AG04449 (cell line): ENCODE results near the gene CXXC1.
A peak's percentile ranks its signal among the peaks of the same experiment; 100 is the strongest.
"Not testable (repeated sequence)": the region's sequence is repeated elsewhere in the genome, so short reads cannot be mapped to it uniquely, and the experiment has no call there.

Experiments used
- CTCF ChIA-PET: fragments of 350-600 bp; formaldehyde crosslinking; extraction: SDS; loops from one replicate; lab custom pipeline; 2021; ENCODE audit warnings: antibody characterized with exemption; lab: Yijun Ruan, JAX
- POLR2A ChIA-PET: fragments of 400-600, 350-600 bp; formaldehyde crosslinking; extraction: SDS; loops from one replicate; lab custom pipeline; 2020; ENCODE audit warnings: antibody characterized with exemption, inconsistent platforms; lab: Yijun Ruan, JAX
- DNase-seq: peaks from one replicate; pipeline ENCODE4 v3.0.0-alpha.2; 2010; ENCODE audit warnings: low read depth, low spot score
- H3K4me3 ChIP-seq: 2 replicates; pipeline ENCODE4 v1.5.1; 2011; ENCODE audit warnings: low read depth, mild to moderate bottlenecking, control low read depth, low read length
- CTCF ChIP-seq: IDR thresholded peaks from one replicate; pipeline ENCODE4 v1.5.1; 2011; ENCODE audit warnings: mild to moderate bottlenecking, moderate library complexity, low read length, control low read depth, inconsistent platforms; ENCODE audit not compliant: insufficient read depth; ENCODE audit errors: missing control alignments

The CXXC1 gene

GRCh38 chr18:50310080-50310479, 22.6 kb upstream of the CXXC1 start:
- no peak overlapping the region for H3K4me3 ChIP-seq
- CTCF ChIA-PET, result no interaction called here
- no peak for DNase-seq
- no peak for TF ChIP-seq CTCF
- POLR2A ChIA-PET, result no interaction called here

DNA sequence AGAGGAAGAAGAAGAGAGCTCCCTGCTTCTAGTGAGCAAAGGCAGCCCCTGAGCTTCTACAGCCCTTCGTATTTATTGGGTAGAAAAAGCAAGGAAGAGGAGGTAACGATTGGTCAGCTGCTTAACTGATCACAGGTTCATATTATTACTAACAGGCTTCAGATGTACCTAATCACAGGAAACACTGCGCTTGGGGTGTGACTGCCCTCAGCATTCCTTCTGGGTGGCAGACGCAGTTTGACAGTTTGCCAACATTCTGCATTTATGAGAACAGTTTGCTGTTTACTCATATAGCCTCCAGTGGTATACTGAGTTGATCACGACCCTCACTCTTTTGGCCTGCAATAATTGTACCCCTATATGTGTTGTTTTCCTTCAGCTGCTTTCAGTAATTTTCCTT, 21.4 kb upstream of the CXXC1 start:
- POLR2A ChIA-PET, DNase-seq, H3K4me3 ChIP-seq, CTCF ChIA-PET: not testable (repeated sequence)

DNA sequence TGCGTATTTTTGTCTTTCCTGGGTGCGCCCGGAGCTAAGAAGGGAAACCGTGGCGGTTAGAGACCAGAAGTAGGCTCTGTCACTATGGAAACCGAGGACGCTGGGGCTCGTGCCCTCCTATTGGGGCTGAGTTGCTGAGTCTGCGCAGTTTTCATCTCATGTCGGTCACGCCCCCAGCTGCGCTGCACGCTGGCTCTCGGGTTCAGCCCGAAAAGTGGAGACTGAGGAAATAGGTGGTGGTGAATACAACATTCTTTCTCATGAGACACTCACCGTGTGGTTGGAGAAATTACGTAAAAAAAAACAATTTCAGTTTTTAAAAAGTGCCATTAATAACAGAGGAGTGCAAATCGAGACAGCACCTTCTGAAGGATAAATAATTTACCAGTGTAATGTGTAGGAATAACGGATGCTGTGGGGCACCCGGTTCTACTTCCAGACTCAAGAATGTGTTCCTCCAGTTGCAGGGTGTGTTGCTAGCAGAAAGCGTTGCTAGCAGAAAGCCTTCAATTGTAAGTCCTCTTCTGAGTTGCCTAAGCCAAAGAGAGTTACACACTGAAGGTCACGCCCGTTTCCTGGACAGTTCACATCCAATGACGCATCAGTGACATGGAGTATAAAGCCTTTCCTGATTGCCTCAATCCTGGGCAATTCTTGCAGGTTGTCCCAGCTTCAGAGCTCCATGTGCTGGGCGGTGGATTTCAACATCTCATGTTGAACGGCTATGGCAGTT, 20.4 kb upstream of the CXXC1 start:
- DNase-seq, result no peak
- H3K4me3 ChIP-seq, result peak overlapping the region; percentile 64
- no peak for TF ChIP-seq CTCF
- CTCF ChIA-PET, result interaction anchor here (0.8 to 1.3 kb wide), 3 partner anchors 46 to 50 kb away, joined by 3 to 4 read pairs (median 3); no protein-coding TSS in a partner anchor
- POLR2A ChIA-PET, result interaction anchor here (0.8 kb wide), 1 partner anchor 26 kb away, joined by 3 read pairs; the partner anchor contains the start of gene MBD1

DNA sequence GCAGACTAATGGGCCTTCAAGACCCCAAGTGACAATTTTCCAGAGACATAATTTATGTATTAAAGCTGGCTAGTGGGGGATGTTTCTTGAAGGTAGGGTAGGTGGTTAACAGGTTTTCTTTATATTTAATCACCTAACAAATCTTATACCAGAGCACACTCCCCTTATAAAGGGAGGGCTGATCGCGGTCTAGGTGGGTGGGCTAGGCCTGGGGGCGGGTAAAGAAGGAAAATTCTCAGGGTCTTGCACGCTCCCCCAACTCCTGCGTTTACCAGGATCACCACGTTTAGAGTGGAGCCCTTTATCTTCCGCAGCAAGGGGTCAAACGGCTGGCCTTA, 19.9 kb upstream of the CXXC1 start:
- peak overlapping the region; percentile 64 for H3K4me3 ChIP-seq
- CTCF ChIA-PET, result interaction anchor here (1.1 to 1.3 kb wide), 2 partner anchors 47 to 50 kb away, joined by 3 to 4 read pairs; no protein-coding TSS in a partner anchor
- POLR2A ChIA-PET, result interaction anchor here (0.8 kb wide), 1 partner anchor 26 kb away, joined by 3 read pairs; the partner anchor contains the start of gene MBD1
- TF ChIP-seq CTCF, result no peak
- no peak for DNase-seq

DNA sequence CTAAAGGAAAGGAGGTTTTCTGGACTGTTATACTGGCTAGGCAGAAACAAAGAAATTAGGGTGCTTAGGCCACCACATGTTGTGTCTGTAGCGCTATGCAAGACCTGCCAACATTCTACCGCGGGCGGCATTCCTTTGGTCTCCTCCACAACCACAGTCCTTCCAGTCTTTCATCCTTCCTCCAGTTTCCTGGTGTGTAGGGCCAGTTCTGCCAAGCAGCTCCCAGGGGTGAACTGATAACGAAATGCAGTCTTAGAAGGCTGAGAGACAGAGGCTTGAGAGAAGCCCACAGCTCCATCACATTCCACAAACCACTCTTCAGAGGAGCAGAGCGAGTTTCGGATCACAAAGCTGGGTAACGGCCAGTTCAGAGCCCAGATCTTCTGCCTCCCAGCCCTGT, 19.5 kb upstream of the CXXC1 start:
- ChIA-PET CTCF (interaction anchor here (1.1 kb wide), 1 partner anchor 47 kb away, joined by 3 read pairs; no protein-coding TSS in a partner anchor), POLR2A (interaction anchor here (0.8 kb wide), 1 partner anchor 25 kb away, joined by 3 read pairs; the partner anchor contains the start of gene MBD1)
- TF ChIP-seq CTCF, result no peak
- DNase-seq, result no peak
- H3K4me3 ChIP-seq, result peak overlapping the region; percentile 64; the same call in 1 of the 2 replicates

- ChIA-PET CTCF (no interaction called here), POLR2A (no interaction called here)
- no peak for TF ChIP-seq CTCF
- no peak overlapping the region for H3K4me3 ChIP-seq
- no peak for DNase-seq
These were observed 13.6 kb upstream of the CXXC1 start for GRCh38 chr18:50301074-50301473.
